HUDEP-2 (cell line): ENCODE results near the gene POLR2J.

ENCODE experiments used
- DNase-seq, 76 experiments: peaks; one replicate each; lab custom pipeline; 2025; ENCODE audit not compliant: unreplicated experiment in 76 of 76; lab: John Stamatoyannopoulos, UW

The POLR2J gene

GRCh38 chr7:102444961-102445673 lies 33.6 kb downstream of the POLR2J start:
- DNase-seq = peak in 16 of 76 experiments; percentile 1 to 51 (median 20)

GRCh38 chr7:102439963-102440795 lies 38.5 kb downstream of the POLR2J start:
- DNase-seq = peak in 2 of 76 experiments; percentile 40 to 45

- no peak for DNase-seq
These were observed 42.6 kb downstream of the POLR2J start for GRCh38 chr7:102436118-102436517.

DNA sequence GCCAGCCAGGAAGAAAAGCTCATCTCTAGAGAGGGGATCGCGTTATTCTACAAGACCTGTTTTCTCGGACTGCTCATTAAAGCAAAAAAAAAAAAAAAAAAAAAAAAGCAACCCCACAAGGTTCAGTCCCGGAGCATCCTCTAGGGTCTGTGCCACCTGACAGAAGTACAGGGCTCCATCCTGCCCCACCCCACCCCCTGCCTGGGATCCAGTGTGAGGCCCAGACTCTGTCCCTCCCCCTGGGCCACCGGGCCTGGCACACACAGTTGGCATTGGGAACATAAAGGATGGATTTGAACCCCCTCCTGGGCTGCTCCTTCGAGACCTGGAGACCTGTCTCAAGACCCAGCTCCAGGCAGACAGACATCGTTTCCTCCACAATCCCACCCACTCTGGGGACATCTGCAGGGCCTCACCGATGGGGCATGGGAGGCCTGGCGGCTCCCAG lies 44.7 kb downstream of the POLR2J start:
- DNase-seq = no peak

DNA sequence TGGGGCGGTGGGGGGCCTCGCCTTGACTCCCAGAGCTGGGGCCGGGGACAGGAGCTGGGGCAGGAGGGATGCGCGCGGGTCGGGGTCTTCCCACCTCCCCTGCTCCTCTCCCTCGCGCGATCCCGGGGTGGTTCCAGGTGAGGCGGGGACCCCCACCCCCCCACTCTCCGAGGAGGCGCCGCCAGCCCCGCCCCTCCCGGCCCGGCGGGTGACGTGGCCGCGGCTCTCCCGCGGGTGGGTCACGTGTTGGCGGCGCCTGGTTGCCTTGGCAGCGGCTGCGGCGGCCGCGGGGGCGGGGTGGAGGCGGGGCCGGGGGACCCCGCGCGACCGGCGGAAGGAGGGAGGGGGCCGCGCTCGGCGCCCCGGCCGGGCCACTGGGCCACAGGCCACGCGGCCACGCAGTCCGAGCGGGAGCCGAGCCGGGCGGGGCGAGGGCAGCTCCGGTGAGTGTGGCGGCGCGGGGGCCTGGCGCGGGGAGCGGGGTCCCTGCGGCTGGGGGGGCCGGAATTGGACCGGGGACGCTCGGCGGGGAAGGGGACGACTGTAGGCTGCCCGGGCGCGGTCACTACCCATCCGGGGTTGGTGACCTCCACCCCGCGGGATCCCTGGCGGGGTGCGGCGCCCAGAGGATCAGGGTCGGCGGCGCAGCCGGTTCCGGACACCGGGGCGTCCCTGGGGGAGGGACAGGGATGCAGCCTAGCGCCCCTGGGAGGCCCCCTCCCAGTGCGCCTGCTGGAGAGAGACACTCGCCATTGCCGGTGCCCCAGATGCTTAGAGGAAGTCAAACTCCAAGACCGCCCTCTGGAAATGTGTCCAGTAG lies 45.3 kb downstream of the POLR2J start, which contains the start of gene ORAI2:
Gene ORAI2 (plus strand): TSS at position 357 of the 820 bp plus-strand sequence. CDS start 5,382 bp downstream, outside the sequence.
- peak in 56 of 76 experiments; percentile 7 to 74 (median 50) for DNase-seq

- no peak for DNase-seq
These were observed 46.1 kb downstream of the POLR2J start for GRCh38 chr7:102432442-102433218.

- no peak for DNase-seq
These were observed 47.0 kb downstream of the POLR2J start for GRCh38 chr7:102431617-102432298.

DNA sequence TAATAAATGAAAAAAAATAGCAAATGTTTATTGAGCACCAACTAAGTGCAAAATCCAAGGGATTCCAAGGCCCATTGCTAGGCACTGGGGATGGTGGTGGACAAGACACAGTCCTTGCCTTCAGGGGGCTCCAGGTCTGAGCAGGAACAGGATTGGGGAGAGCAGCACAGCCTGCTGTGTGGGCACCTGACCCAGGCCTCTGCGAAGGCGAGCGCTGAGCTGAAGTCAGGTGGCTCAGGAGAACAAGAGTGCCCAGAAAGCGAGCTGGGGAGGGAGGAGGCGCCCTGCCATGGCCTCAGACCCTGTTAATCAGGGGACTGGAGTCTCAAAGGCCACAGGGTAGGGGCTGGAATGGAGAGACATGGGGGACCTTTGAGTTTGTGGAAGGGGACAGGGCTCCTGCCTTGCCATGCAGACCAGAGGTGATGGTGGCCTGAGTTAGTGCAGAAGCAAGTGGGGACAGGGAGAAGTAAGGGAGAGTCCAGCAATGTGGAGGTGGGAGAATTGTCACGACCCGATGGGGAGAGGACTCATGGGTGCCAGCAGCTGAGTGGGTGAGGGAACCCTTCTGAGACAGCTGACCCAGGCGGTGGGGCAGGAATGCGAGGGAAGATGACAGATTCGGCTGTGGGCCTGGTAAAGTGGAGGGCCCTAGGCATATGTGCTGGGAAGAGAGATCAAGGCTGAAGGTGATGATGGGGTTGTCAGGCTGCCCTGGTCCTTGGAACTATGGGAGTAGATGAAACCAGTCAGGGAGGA lies 49.4 kb downstream of the POLR2J start:
- DNase-seq = no peak

DNA sequence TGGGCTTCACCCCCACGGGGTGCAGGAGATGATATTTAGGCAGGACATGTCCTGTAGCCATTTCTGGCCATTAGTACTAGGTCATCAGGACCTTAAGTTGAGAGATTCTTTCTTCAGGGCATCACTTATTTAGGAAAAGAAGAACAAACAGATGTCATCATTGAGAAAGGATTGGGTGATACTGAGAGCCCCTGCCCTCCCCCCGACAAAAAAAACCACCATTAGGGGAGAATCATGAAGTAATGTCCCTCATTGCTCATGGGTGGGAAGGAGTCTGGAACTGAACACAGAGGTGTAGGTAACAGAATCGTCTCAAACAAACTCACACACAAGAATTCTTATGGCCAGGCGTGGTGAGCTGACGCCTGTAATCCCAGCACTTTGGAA lies 51.7 kb downstream of the POLR2J start:
- DNase-seq = no peak

DNA sequence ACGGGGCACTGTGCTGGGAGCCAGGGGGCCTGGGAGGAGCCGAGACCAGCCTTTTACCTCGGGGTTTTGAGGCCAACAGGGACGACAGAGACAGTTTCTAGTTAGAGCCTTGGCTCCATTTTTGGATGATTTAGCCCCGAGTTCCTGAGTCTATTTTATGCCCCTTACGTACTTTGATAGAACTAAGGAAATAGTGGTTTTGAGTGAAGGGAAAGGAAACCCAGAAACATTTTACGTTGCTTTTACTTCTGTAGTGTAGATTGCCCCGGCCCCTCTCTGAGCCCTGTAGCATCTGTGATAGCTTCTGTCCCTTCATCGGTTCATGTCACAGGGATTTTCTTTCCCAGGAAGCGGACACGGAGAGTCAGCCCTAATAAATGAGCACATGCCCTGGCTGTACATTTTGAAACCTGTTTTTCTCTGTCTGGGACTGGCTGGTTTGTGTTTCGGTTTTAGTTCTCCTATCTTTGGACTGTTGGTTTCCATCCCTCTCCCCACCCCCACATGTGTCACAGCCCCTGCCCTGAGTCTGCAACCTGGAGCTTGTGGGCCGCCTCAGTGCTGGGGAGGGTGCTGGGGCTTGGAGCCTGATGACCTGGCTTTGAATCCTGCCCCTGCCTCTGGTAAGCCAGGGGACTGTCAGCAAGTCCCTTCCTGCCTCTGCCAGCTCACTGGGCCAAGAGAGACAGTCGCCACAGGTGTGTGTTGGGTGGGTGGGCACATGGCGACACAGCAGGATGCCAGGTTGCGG lies 52.3 kb downstream of the POLR2J start:
- no peak for DNase-seq

DNA sequence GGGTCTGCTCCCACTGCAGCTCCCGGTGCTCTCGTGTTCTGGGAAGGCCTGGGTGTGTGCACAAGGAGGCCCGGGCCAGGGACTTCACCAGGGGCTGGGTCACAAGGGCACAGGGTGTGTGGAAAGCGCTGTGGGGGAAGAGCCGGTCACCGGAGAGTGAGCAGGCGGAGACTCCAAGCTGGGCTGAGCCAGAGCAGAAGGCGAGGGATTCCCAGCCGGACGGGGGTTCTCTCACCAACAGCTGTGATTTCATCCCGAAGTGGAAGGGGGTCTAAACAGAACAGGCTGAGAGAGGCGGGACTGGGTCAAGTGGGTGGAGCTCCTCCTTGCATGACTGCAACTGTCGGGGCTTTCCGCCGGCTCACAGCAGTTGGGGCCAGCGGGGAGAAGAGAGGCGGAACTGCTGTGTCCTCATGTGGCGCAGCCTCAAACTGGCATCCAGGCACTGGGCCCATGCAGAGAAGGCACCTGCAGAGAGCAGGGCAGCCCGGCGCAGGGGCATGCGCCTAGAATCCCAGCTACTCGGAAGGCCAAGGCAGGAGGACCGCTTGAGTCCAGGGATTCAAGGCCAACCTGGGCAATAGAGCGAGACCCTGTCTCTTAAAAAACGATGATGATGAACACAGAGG lies 53.0 kb downstream of the POLR2J start:
- DNase-seq = no peak

GRCh38 chr7:102424787-102425218 lies 53.9 kb downstream of the POLR2J start:
- DNase-seq = no peak

DNA sequence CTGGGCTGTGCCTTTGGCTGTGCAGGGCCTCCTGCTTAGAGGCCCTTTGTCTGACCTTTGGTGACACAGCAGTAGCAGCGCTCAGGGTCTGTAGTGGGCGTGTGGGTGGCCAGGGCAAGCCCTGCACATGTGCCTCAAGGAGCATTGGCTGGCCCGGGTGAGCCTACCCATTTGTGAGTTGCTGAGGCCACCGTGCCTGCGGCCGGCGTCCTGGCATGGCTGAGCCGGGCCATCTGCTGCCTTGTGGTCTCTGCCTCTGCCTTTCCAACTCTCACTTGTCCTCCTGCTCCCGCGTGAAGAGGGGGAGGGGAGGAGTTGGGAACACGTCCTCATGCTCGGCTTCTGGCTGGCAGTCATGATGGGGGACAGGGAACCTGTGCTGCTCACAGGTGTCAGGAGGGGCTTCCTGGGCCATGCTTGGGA lies 54.6 kb downstream of the POLR2J start:
- no peak for DNase-seq
